ELF-1 (cell line): ENCODE data around the gene MAGOHB.
"Not testable (repeated sequence)": the region's sequence is repeated elsewhere in the genome, so short reads cannot be mapped to it uniquely, and the experiment has no call there.

Source experiments
- DNase-seq: peaks from one replicate; pipeline ENCODE4 v3.0.0-alpha.2; 2016; ENCODE audit warnings: low read depth, low spot score

Gene MAGOHB

GRCh38 chr12:10613349-10614055 lies at the start of gene MAGOHB:
Gene MAGOHB, minus strand, starts transcription at chr12:10613609. Its CDS starts 77 bp downstream, at chr12:10613532.
- peak; percentile 98 for DNase-seq

GRCh38 chr12:10661338-10661737 lies 47.9 kb upstream of the MAGOHB start:
- DNase-seq: no peak

- DNase-seq: no peak
These were observed 40.6 kb upstream of the MAGOHB start for GRCh38 chr12:10654003-10654402.

- DNase-seq: no peak
These were observed 38.8 kb upstream of the MAGOHB start for GRCh38 chr12:10652192-10652591.

GRCh38 chr12:10646576-10646975 lies 33.2 kb upstream of the MAGOHB start:
- DNase-seq: not testable (repeated sequence)

- DNase-seq: no peak
These were observed 32.5 kb upstream of the MAGOHB start for GRCh38 chr12:10645910-10646309.

GRCh38 chr12:10641735-10642500 lies 28.5 kb upstream of the MAGOHB start:
- DNase-seq: no peak

- DNase-seq: no peak
These were observed 25.3 kb upstream of the MAGOHB start for GRCh38 chr12:10638728-10639127.

GRCh38 chr12:10636611-10637010 lies 23.2 kb upstream of the MAGOHB start:
- DNase-seq: peak; percentile 31

- no peak for DNase-seq
These were observed 22.7 kb upstream of the MAGOHB start for GRCh38 chr12:10636124-10636523.

GRCh38 chr12:10635306-10635705 lies 21.9 kb upstream of the MAGOHB start:
- no peak for DNase-seq

GRCh38 chr12:10634427-10634826 lies 21.0 kb upstream of the MAGOHB start:
- DNase-seq: no peak

GRCh38 chr12:10633541-10633940 lies 20.1 kb upstream of the MAGOHB start:
- DNase-seq: no peak

- DNase-seq: no peak
These were observed 18.8 kb upstream of the MAGOHB start for GRCh38 chr12:10632226-10632625.

- no peak for DNase-seq
These were observed 11.2 kb upstream of the MAGOHB start for GRCh38 chr12:10624605-10625004.

GRCh38 chr12:10623131-10623530 lies 9.7 kb upstream of the MAGOHB start:
- no peak for DNase-seq

GRCh38 chr12:10621278-10621677 lies 7.9 kb upstream of the MAGOHB start:
- no peak for DNase-seq

GRCh38 chr12:10620078-10620779 lies 6.8 kb upstream of the MAGOHB start:
- no peak for DNase-seq

GRCh38 chr12:10618338-10618987 lies 5.1 kb upstream of the MAGOHB start:
- DNase-seq: no peak

- DNase-seq: no peak
These were observed 4.5 kb upstream of the MAGOHB start for GRCh38 chr12:10617863-10618262.

GRCh38 chr12:10615532-10615931 lies 2.1 kb upstream of the MAGOHB start:
- DNase-seq: no peak

- no peak for DNase-seq
These were observed 604 bp upstream of the MAGOHB start for GRCh38 chr12:10614056-10614370.
